Lower leg skin (tissue), 3 donors: Measurements from ENCODE around the gene MTRFR.

Experiments used
- CTCF ChIP-seq, 3 donors: fragments of 450-650 bp; IDR thresholded peaks; one replicate each; pipeline ENCODE4 v1.5.1; 2016; ENCODE audit warnings: antibody characterized with exemption in 3 of 3, mild to moderate bottlenecking in 3 of 3, moderate library complexity in 2 of 3
- POLR2A ChIP-seq, 2 donors: fragments of 450-650 bp; IDR thresholded peaks; one replicate each; pipeline ENCODE4 v1.6.1; 2016 to 2017; ENCODE audit warnings: antibody characterized with exemption in 2 of 2, mild to moderate bottlenecking in 1 of 2, moderate library complexity in 1 of 2

GRCh38 chr12:123289911-123290310 lies 56.7 kb downstream of the MTRFR start:
- no peak for TF ChIP-seq CTCF (IDR thresholded peaks at IDR 0.05)
- TF ChIP-seq POLR2A (IDR thresholded peaks at IDR 0.05) = no peak
